Measurements from ENCODE around the gene FANCB. TPM values are rescaled to one million over a fixed set of nuclear protein-coding genes. Genes with fewer than 3 reads are reported as not detected.

FANCB gene
- total RNA-seq, 1 donor from 2014 or later, result 4.0 TPM

DNA sequence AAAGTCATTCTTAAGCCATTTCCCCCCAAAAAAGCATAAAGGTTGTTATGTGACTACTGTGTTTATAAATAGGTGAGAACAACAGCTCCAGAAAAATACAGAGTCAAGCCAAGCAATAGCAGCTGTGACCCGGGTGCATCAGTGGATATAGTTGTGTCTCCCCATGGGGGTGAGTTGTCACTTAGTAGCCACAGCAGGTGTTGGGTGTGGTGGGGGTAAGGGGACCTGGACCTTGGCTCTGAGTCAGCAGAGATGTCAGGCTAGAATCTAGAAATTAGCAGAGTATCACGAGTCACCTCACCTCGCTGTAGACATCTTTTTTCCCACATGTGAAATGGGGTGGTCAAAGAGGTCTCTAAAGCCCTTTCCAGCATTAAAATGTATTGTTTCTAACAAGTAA is 42.7 kb upstream of the FANCB start:
- no peak overlapping the region for H3K27ac Mint-ChIP-seq
- peaks cover 65% of the 10 kb centered on the region for H3K36me3 Mint-ChIP-seq (ENCODE audit: low read depth)
- H3K4me1 Mint-ChIP-seq, result no peaks in the 10 kb centered on the region
- ATAC-seq (ENCODE audit: low read depth), result no peak
- ChIA-PET CTCF (no interaction called here), POLR2A (no interaction called here)
- intact Hi-C loops (cut with micrococcal nuclease), result no loop called here
- no peak for DNase-seq
- no peak overlapping the region for H3K4me3 Mint-ChIP-seq
- TF ChIP-seq, protein P1, sequence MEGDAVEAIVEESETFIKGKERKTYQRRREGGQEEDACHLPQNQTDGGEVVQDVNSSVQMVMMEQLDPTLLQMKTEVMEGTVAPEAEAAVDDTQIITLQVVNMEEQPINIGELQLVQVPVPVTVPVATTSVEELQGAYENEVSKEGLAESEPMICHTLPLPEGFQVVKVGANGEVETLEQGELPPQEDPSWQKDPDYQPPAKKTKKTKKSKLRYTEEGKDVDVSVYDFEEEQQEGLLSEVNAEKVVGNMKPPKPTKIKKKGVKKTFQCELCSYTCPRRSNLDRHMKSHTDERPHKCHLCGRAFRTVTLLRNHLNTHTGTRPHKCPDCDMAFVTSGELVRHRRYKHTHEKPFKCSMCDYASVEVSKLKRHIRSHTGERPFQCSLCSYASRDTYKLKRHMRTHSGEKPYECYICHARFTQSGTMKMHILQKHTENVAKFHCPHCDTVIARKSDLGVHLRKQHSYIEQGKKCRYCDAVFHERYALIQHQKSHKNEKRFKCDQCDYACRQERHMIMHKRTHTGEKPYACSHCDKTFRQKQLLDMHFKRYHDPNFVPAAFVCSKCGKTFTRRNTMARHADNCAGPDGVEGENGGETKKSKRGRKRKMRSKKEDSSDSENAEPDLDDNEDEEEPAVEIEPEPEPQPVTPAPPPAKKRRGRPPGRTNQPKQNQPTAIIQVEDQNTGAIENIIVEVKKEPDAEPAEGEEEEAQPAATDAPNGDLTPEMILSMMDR (IDR thresholded peaks at IDR 0.05), result no peak
- H3K27me3 Mint-ChIP-seq, result no peaks in the 10 kb centered on the region
- no peaks in the 10 kb centered on the region for H3K9me3 Mint-ChIP-seq

DNA sequence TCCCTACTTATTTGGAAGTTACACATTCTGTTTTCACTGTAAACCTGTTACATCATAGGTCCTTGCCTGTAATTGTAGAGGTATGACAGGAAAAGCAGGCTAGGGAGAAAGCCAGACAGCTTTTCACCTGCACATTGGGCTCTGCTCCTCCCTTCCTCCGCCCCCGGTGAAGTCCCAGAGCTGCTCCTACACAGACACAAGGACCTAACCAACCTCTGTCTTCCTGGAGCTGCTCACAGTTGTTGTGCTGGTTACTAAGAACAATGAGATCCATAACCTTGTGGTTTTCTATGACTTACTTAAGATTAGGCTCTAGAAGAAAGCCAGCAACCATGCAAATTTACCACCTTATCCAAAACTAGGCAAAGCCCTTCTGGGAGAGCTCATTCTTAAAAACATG is 40.4 kb upstream of the FANCB start:
- no peak for DNase-seq
- intact Hi-C loops (cut with micrococcal nuclease), result no loop called here
- TF ChIP-seq, protein P1 (IDR thresholded peaks at IDR 0.05), result no peak
- Mint-ChIP-seq H3K36me3 (ENCODE audit: low read depth) (peaks cover 60% of the 10 kb centered on the region), H3K4me3 (no peak overlapping the region), H3K9me3 (no peaks in the 10 kb centered on the region), H3K27ac (no peak overlapping the region), H3K27me3 (no peaks in the 10 kb centered on the region), H3K4me1 (no peaks in the 10 kb centered on the region)
- no peak for ATAC-seq (ENCODE audit: low read depth)
- CTCF ChIA-PET, result no interaction called here
- POLR2A ChIA-PET, result no interaction called here

DNA sequence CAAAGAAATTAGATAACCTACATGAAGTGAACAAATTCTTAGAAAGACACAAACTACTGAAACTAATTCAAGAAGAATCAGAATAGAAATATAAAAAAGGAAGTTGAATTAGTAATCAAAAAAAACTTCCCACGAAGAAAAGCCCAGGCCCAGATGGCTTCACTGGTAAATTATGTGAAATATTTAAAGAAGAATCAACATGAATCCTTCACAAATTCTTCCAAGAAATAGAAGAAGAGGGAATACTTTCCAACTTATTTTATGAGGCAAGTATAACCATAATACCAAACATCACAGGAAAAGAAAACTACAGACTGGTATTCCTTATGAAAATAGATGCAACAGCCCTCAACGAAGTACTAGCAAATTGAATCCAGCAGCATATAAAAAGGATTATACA is 31.0 kb upstream of the FANCB start:
- TF ChIP-seq, protein P1 (IDR thresholded peaks at IDR 0.05), result no peak
- intact Hi-C loops (cut with micrococcal nuclease), result no loop called here
- H3K4me3 Mint-ChIP-seq, result no peak overlapping the region
- no peak overlapping the region for H3K27ac Mint-ChIP-seq
- ATAC-seq (ENCODE audit: low read depth) (no peak), DNase-seq (no peak)
- H3K4me1 Mint-ChIP-seq, result peaks cover 3% of the 10 kb centered on the region
- ChIA-PET POLR2A (no interaction called here), CTCF (no interaction called here)
- no peaks in the 10 kb centered on the region for H3K27me3 Mint-ChIP-seq
- peaks cover 28% of the 10 kb centered on the region for H3K36me3 Mint-ChIP-seq (ENCODE audit: low read depth)
- peaks cover 4% of the 10 kb centered on the region for H3K9me3 Mint-ChIP-seq

DNA sequence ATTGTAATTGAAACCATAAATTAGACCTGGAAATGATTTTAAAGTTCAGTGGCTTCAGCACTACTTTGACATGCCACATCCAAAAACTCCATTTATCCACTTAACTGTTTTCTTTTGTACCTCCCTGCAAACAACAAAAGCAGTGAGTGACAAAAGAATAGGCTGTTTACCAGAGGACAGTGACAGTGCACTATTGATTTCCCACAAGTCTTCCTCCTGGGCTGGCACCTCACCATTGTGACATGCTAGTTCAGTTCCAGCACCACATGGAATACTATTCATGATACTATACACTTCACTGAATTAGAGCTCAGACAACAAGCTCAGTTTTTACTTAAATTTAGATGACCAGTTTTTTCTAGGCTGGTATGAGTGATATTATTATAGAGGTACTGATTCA is 29.7 kb upstream of the FANCB start:
- H3K27ac Mint-ChIP-seq, result no peak overlapping the region
- ATAC-seq (ENCODE audit: low read depth), result no peak
- CTCF ChIA-PET, result no interaction called here
- TF ChIP-seq, protein P1 (IDR thresholded peaks at IDR 0.05), result no peak
- intact Hi-C loops (cut with micrococcal nuclease), result no loop called here
- peaks cover 4% of the 10 kb centered on the region for H3K9me3 Mint-ChIP-seq
- peaks cover 27% of the 10 kb centered on the region for H3K36me3 Mint-ChIP-seq (ENCODE audit: low read depth)
- H3K4me3 Mint-ChIP-seq, result no peak overlapping the region
- H3K4me1 Mint-ChIP-seq, result peaks cover 3% of the 10 kb centered on the region
- POLR2A ChIA-PET, result no interaction called here
- H3K27me3 Mint-ChIP-seq, result no peaks in the 10 kb centered on the region
- DNase-seq, result no peak

DNA sequence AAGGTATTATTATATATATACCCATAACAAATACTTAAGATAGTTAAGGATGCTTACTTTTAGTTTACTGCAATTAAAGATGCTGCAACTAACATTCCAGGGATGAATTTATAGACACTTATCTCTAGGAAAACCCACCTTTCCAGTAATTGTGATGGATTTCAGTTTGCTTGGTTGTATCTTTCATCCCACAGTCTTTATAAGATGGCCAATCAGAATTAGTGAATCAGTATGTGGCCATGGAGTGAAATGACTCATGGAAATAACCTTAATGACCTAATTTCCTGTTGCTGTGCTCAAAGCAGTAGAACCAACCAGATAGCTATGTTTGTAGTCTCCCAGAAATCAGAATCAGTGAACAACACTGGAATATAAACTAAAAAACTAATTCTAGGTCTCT is 26.7 kb upstream of the FANCB start:
- TF ChIP-seq, protein P1 (IDR thresholded peaks at IDR 0.05), result no peak
- Mint-ChIP-seq H3K4me3 (no peak overlapping the region), H3K27me3 (no peaks in the 10 kb centered on the region), H3K27ac (no peak overlapping the region), H3K4me1 (peaks cover 10% of the 10 kb centered on the region), H3K36me3 (ENCODE audit: low read depth) (peaks cover 36% of the 10 kb centered on the region), H3K9me3 (peaks cover under 1% of the 10 kb centered on the region)
- ATAC-seq (ENCODE audit: low read depth) (peak; percentile 82), DNase-seq (no peak)
- ChIA-PET CTCF (no interaction called here), POLR2A (no interaction called here)
- intact Hi-C loops (cut with micrococcal nuclease), result loop anchor here (1.0 to 2.0 kb wide), 2 partner anchors 15 to 26 kb away; partner anchors contain the start of genes FANCB and MOSPD2

Data from activated B cell treated with CpG ODN at 0.5 μM for 24 hours (primary cell).